ENCODE results near the gene COL6A5.
"Not testable (repeated sequence)": the region's sequence is repeated elsewhere in the genome, so short reads cannot be mapped to it uniquely, and the experiment has no call there.

The COL6A5 gene

GRCh38 chr3:130386604-130387263 is 41.3 kb downstream of the COL6A5 start:
- DNase-seq = no peak

GRCh38 chr3:130389743-130390478 is 44.4 kb downstream of the COL6A5 start:
- DNase-seq = no peak

- no peak for DNase-seq
Measured at GRCh38 chr3:130392266-130392665, 46.8 kb downstream of the COL6A5 start.

GRCh38 chr3:130393594-130393993 is 48.1 kb downstream of the COL6A5 start:
- DNase-seq = no peak

GRCh38 chr3:130395331-130395730 is 49.9 kb downstream of the COL6A5 start:
- DNase-seq = no peak

- DNase-seq = no peak
Measured at GRCh38 chr3:130395916-130396315, 50.4 kb downstream of the COL6A5 start.

- no peak for DNase-seq
Measured at GRCh38 chr3:130404401-130404800, 58.9 kb downstream of the COL6A5 start.

GRCh38 chr3:130405956-130406355 is 60.5 kb downstream of the COL6A5 start:
- DNase-seq = no peak

GRCh38 chr3:130408253-130408652 is 62.8 kb downstream of the COL6A5 start:
- not testable (repeated sequence) for DNase-seq

GRCh38 chr3:130411320-130411719 is 65.8 kb downstream of the COL6A5 start:
- no peak for DNase-seq

- DNase-seq = no peak
Measured at GRCh38 chr3:130412991-130413560, 67.6 kb downstream of the COL6A5 start.

- no peak for DNase-seq
Measured at GRCh38 chr3:130414457-130414856, 69.0 kb downstream of the COL6A5 start.

- DNase-seq = no peak
Measured at GRCh38 chr3:130420466-130420865, 75.0 kb downstream of the COL6A5 start.

GRCh38 chr3:130423064-130423463 is 77.6 kb downstream of the COL6A5 start:
- DNase-seq = no peak

GRCh38 chr3:130424837-130425236 is 79.4 kb downstream of the COL6A5 start:
- no peak for DNase-seq

GRCh38 chr3:130425484-130425883 is 80.0 kb downstream of the COL6A5 start:
- DNase-seq = no peak

- DNase-seq = no peak
Measured at GRCh38 chr3:130426206-130426605, 80.7 kb downstream of the COL6A5 start.

- DNase-seq = no peak
Measured at GRCh38 chr3:130428871-130429712, 83.6 kb downstream of the COL6A5 start.

- no peak for DNase-seq
Measured at GRCh38 chr3:130429713-130430023, 84.2 kb downstream of the COL6A5 start.

- DNase-seq = no peak
Measured at GRCh38 chr3:130430266-130430665, 84.8 kb downstream of the COL6A5 start.

- DNase-seq = not testable (repeated sequence)
Measured at GRCh38 chr3:130432086-130432485, 86.6 kb downstream of the COL6A5 start.

GRCh38 chr3:130433306-130433705 is 87.8 kb downstream of the COL6A5 start:
- no peak for DNase-seq

GRCh38 chr3:130442284-130442683 is 96.8 kb downstream of the COL6A5 start:
- no peak for DNase-seq
